GM21381 (cell line): ENCODE results near the gene LUC7L.
"Not testable (repeated sequence)": the region's sequence is repeated elsewhere in the genome, so short reads cannot be mapped to it uniquely, and the experiment has no call there.

ENCODE experiments used
- ATAC-seq: cut with Tn5 transposase; IDR thresholded peaks from one replicate; pipeline ENCODE4 v1.9.1; 2021; ENCODE audit warnings: mild to moderate bottlenecking, moderate library complexity; ENCODE audit not compliant: unreplicated experiment

The LUC7L gene, protein sequence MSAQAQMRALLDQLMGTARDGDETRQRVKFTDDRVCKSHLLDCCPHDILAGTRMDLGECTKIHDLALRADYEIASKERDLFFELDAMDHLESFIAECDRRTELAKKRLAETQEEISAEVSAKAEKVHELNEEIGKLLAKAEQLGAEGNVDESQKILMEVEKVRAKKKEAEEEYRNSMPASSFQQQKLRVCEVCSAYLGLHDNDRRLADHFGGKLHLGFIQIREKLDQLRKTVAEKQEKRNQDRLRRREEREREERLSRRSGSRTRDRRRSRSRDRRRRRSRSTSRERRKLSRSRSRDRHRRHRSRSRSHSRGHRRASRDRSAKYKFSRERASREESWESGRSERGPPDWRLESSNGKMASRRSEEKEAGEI

GRCh38 chr16:228852-229730 lies at the start of gene LUC7L:
TSS of gene LUC7L (minus strand) at chr16:229449. CDS start at chr16:229339, 110 bp downstream.
- peak; percentile 82 for ATAC-seq

- ATAC-seq, result no peak
Observed at GRCh38 chr16:278863-279366, 49.7 kb upstream of the LUC7L start.

- ATAC-seq, result no peak
Observed at GRCh38 chr16:276426-277077, 47.3 kb upstream of the LUC7L start.

- ATAC-seq, result no peak
Observed at GRCh38 chr16:275786-276232, 46.6 kb upstream of the LUC7L start, which contains the start of gene RGS11. TSS of gene RGS11 (minus strand) at chr16:275944. CDS start at chr16:275911, 33 bp downstream.

DNA sequence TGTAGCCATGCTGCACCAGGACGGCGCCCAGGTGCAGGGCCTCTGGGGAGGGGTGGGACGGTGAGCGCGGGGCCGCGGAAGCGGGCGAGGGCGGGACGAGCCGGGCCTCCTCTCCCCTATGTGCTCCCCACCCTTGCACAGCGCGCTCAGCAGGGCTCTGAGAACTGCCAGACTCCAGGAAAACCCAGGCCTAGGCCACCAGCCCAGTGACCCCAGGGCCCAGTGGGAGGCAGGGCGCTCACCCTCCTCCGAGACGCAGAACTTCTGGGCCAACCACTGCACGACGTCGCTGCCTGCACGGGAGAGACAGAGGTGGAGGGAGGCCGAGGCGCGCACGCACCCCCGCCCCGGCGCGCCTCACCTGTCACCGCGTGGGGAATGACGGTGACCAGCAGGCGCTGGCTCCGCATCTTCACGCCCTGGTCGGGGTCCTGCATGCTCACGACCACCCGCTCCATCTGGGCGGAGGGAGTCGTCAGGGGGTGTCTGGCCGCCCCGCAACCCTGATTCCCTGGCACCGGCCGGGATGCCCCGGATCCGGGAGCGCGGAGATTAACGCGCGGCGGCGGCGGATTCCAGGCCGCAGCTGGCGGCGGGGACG lies 45.9 kb upstream of the LUC7L start:
- no peak for ATAC-seq

- no peak for ATAC-seq
Observed at GRCh38 chr16:273547-274421, 44.5 kb upstream of the LUC7L start.

DNA sequence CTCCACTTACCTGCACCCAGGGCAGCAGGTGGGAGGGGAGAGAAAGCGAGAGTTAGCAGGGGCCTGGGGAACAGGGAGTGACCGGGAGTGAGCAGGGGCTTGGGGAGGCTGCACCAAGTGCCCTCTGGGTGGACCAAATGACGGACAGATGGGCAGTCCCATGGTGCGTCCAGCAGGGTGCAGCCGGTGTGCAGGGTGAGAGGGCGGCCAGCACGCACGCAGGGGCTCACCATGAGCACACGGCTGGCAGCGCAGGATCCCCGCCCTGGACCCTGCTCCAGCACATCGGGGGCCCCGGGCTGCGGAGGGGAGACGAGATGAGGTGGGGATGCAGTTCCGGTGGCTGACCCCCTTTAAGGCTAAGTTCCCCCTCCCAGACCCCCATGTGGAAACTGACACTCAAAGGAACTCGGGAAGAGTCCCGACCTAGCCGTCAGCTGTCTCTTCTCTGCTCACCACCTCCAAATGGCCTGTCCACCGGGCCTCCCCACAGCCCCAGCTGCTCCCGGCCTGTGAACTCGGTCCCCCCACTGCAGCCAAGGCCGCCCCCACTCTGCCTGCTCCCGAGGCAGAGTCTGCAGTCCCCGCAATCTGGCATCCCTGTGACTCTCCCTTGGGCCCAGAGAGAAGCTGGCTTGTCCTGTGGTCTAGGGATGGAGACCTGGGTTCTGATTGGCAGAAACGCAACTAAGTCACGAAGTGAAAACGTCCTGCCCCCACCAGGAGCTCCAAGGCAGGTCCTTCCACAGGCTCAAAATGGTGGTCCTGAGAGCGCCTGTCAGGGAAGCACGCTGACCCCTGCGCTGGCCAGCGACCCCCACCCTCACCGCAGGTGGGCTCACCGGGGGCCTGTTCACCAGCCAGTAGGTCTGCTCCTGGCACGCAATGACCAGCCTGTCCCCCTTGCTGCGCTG lies 43.6 kb upstream of the LUC7L start:
- no peak for ATAC-seq

GRCh38 chr16:270381-271255 lies 41.4 kb upstream of the LUC7L start:
- ATAC-seq, result no peak

DNA sequence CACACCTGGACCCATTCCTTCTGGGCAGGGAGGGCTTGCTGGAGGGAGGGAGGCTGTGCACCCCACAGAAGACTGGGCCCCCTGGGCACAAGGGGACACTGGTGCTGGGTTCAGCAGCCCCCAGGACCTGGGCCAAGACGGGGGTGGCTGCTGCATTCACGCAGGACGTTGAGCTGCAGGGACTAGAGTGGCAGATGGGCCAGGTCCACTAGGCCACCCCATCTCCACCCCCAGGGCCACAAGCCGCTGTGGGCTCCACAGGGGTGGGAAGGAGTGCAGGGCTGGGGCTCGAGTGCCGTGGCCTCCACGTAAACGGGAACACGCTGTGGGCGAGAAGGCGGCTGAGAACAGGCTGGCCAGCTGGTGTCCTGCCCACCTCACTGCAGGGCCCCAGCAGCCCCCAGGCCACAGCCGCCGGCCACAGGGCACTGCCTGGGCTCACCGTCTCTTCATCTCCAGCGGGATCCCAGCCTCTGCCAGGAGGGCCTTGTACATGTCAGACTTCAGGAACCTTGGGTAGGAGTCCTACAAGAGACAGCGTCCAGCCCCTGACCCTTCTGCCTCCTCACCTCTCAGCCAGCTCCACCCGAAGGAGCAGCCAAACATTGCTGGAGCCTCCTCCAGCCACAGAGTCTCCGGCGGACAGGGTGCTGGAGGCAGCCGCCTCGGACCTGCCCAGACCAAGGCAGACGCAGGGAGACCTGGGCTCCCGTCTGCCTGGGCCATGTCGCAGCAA lies 40.0 kb upstream of the LUC7L start:
- ATAC-seq, result no peak

DNA sequence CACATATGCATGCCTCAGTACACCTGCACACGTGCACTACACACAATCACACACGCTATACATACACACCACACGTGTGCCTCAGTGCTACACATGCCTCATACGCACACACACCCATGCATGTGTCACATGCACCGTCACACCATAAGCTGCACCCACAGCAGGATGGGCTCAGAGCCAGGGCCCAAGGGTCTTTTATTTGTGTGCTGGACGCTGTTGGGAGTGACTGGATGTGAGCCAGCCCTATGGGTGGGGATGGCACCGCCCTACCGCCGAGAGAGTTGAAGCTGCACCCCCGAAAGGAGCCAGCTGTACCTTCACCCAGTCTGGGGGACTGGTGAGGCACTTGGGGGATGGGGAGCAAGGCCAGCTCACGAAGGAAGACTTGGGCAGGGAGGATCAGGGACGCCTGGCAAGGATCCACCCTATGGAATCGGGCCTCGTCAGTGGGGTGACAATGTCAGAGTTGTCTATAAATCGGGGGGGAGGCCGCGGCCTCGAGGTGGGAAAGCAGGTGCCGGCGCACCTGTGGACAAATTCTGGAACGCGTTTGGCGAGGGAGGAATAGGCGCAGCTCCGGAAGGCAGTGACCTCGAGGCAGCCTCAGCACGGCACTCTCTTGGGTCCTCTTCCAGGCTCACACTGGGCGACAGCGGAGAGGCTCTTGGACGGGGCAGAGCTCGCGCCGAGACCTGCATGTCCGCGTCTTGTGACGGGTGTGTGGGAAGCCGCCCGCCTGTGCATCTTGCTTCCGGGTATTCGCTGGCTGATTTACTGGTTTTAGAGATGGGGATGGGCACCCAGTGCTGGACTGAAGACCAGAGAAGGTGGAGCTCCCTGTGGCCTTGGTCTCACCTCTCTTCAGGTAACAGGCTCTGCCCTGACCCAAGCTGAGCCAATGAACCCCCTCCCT lies 39.1 kb upstream of the LUC7L start:
- ATAC-seq, result no peak

GRCh38 chr16:267562-267961 lies 38.3 kb upstream of the LUC7L start:
- ATAC-seq, result not testable (repeated sequence)

DNA sequence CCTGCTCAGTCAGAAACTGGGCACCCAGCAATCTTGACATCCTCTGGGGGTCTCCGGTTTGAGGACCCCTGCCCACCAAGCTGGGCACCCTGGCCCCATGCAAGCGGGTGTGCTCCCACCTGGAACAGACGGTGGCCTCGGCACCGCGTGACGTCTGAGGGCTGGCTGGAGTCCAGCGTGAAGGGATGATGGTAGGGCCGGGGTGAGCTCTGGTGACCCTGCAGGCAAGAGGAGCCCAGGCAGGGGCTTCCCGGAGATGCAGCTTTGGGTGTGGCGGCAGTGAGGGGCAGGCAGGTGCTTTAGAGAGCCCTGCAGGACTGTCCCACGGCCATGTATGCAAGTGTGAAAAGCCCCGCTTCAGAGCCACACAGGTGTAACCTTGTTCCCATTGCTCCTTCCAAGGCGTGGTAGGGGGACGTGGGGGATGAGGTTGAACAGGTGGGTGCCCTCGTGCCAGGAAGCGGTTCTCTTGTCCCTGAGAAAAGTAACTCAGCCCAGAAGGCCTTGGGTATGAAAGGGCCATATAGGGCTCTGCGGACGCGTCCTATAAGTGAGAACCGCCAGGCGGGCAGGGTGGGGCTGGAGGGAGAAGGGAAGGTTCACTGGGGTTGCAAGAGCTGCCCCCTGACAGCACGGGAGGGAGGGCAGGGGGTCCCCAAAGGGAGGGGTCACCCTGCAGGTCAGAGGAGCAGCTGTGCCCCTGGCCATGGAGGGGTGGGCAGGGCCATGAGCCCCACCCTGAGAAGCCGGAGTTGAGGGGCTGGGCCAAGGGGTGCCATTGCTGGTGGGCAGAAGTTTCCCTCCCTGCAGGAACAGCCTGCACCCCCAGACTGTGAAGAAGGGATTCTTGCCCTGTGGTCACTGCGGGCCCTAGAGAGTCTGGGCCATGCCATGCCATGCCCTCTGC lies 37.3 kb upstream of the LUC7L start:
- no peak for ATAC-seq

DNA sequence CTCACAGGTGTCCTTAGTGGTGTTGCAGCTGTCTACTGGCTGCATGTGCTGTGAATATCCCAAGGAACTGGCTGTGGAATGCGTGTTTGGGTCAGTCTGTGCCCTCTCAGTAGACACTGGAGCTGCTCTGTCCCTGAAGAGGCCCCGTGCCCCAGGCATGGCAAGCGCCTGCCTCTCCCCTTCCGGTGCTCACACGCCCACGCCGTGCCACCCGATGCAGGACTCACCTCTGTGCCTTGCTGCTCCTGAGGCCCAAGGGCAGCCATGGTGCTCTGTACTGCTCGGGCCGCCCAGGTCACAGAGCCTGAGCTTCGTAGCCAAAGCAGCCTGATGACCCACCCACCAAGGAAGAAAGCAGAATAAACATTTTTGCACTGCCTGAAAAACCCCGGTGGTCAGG lies 36.5 kb upstream of the LUC7L start:
- ATAC-seq, result no peak

DNA sequence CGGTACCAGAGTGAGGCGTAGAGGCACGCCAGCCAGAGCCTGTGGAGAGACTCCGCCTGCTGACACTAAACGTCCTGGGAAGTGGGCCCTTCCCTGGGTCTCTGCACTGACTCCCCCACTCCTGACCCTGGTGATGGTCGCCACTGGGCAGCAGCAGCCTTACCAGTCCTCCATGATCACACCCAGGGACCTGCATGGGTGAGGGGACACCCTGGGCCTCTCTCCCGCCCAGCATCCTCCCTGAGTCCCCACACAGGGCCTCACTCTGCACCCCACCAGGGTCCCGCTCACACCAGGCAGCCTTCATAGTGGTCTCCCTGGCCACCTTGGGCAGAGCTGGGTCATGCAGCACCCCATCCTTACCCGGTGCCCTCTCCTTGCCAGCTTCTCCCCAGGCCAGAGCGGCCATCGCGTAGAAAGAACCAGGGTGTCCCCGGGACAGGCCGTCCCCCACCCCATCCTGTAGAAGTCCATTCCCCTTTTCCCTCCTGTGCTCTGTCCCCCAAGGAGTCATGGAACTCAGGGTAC lies 35.8 kb upstream of the LUC7L start:
- ATAC-seq, result no peak
